ENCODE data around the gene NEO1.

The NEO1 gene

DNA sequence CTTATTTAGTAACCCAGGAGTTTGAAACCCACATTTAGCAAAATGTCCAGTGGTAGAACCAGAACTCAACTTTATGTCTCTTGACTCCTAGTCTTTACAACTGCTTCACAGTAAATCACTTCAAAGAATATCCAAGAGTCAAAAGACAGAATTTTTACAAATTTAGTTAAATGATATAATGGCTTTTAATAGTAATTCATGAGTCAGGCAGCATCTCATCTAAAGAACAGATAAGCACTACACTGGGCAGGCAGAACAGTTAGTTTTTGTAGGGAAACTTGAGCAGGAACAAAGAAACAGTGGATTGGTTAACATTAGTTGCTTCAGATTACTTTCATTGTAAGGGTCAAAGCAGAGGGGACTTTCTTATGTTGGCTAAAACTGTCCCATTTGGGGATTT is 120.2 kb downstream of the NEO1 start:
- Histone ChIP-seq H3K9me3 (ENCODE audit: low read length) (no peaks in the 10 kb centered on the region), H3K27me3 (ENCODE audit: insufficient read depth, low read length) (no peaks in the 10 kb centered on the region), H3K4me3 (ENCODE audit: low read depth, low read length, poor library complexity, severe bottlenecking) (no peak overlapping the region), H3F3A (ENCODE audit: insufficient read depth, low read length) (no peaks in the 10 kb centered on the region), H3K9me2 (ENCODE audit: low read depth, low read length) (no peaks in the 10 kb centered on the region), H3K36me3 (ENCODE audit: insufficient read depth, low read length) (no peaks in the 10 kb centered on the region), H3K27ac (ENCODE audit: low read depth, low read length, poor library complexity, severe bottlenecking) (no peak overlapping the region), H3K4me1 (ENCODE audit: insufficient read depth, low read length, severe bottlenecking) (no peaks in the 10 kb centered on the region), H3K4me2 (ENCODE audit: low read length) (no peak overlapping the region), H3K79me2 (ENCODE audit: insufficient read depth, low read length) (no peaks in the 10 kb centered on the region), H2AFZ (ENCODE audit: low read length) (no peak overlapping the region), H4K20me1 (ENCODE audit: insufficient read depth, low read length) (no peaks in the 10 kb centered on the region; the same call in 1 of the 2 replicates), H3K9ac (ENCODE audit: low read length) (no peak overlapping the region)
- TF ChIP-seq, protein P1, sequence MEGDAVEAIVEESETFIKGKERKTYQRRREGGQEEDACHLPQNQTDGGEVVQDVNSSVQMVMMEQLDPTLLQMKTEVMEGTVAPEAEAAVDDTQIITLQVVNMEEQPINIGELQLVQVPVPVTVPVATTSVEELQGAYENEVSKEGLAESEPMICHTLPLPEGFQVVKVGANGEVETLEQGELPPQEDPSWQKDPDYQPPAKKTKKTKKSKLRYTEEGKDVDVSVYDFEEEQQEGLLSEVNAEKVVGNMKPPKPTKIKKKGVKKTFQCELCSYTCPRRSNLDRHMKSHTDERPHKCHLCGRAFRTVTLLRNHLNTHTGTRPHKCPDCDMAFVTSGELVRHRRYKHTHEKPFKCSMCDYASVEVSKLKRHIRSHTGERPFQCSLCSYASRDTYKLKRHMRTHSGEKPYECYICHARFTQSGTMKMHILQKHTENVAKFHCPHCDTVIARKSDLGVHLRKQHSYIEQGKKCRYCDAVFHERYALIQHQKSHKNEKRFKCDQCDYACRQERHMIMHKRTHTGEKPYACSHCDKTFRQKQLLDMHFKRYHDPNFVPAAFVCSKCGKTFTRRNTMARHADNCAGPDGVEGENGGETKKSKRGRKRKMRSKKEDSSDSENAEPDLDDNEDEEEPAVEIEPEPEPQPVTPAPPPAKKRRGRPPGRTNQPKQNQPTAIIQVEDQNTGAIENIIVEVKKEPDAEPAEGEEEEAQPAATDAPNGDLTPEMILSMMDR (IDR thresholded peaks at IDR 0.05; ENCODE audit: low read length) = no peak
- no peak for TF ChIP-seq EZH2 (IDR thresholded peaks at IDR 0.05; ENCODE audit: borderline replicate concordance, low read length)

DNA sequence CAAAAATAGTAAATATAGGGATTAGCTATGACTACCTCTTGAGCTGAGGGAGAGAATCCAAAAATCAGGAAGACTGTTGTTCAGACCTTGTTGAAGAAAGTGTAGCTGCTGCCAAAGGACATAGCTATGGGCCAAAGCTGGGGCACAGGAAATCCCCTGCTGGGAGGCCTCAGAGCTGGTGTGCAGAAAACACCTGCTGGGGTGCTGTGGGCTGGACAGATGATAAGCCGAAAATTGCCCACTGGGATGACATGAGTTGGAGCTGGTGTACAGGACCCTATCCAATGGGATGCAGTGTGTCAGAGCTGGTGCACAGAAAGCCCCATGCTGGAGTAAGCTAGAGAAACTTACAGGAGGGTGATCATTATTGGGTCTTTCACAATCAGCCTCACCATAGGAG is 121.9 kb downstream of the NEO1 start:
- Histone ChIP-seq H3F3A (ENCODE audit: insufficient read depth, low read length) (no peaks in the 10 kb centered on the region), H3K4me3 (ENCODE audit: low read depth, low read length, poor library complexity, severe bottlenecking) (no peak overlapping the region), H3K27me3 (ENCODE audit: insufficient read depth, low read length) (no peaks in the 10 kb centered on the region), H2AFZ (ENCODE audit: low read length) (no peak overlapping the region), H4K20me1 (ENCODE audit: insufficient read depth, low read length) (no peaks in the 10 kb centered on the region; the same call in 1 of the 2 replicates), H3K4me2 (ENCODE audit: low read length) (no peak overlapping the region), H3K4me1 (ENCODE audit: insufficient read depth, low read length, severe bottlenecking) (no peaks in the 10 kb centered on the region), H3K27ac (ENCODE audit: low read depth, low read length, poor library complexity, severe bottlenecking) (no peak overlapping the region), H3K9me2 (ENCODE audit: low read depth, low read length) (no peaks in the 10 kb centered on the region), H3K9me3 (ENCODE audit: low read length) (no peaks in the 10 kb centered on the region), H3K36me3 (ENCODE audit: insufficient read depth, low read length) (no peaks in the 10 kb centered on the region), H3K9ac (ENCODE audit: low read length) (no peak overlapping the region), H3K79me2 (ENCODE audit: insufficient read depth, low read length) (no peaks in the 10 kb centered on the region)
- TF ChIP-seq, protein P1 (IDR thresholded peaks at IDR 0.05; ENCODE audit: low read length) = no peak
- TF ChIP-seq EZH2 (IDR thresholded peaks at IDR 0.05; ENCODE audit: borderline replicate concordance, low read length) = no peak

DNA sequence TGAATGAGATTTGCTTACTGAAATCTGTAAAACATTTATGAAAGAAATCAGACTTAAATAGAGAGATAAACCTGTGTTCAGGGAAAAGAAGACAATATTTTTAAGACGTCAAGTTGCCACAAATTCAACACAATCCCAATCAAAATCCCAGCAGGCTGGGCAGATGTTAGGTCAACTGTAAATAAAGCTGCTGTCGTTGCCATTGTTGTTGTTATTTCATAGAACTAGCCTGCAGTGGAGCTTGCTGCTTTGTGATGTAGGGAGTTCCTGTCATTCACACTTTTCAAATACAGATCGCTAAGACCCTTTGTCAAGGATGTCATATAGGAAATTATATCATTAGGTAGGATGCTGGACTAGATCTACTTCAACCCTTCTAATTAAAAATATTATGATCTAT is 123.1 kb downstream of the NEO1 start:
- Histone ChIP-seq H2AFZ (ENCODE audit: low read length) (no peak overlapping the region), H3K9ac (ENCODE audit: low read length) (no peak overlapping the region), H4K20me1 (ENCODE audit: insufficient read depth, low read length) (no peaks in the 10 kb centered on the region), H3K4me3 (ENCODE audit: low read depth, low read length, poor library complexity, severe bottlenecking) (no peak overlapping the region), H3K27ac (ENCODE audit: low read depth, low read length, poor library complexity, severe bottlenecking) (no peak overlapping the region), H3K27me3 (ENCODE audit: insufficient read depth, low read length) (no peaks in the 10 kb centered on the region), H3K4me2 (ENCODE audit: low read length) (no peak overlapping the region), H3K36me3 (ENCODE audit: insufficient read depth, low read length) (no peaks in the 10 kb centered on the region), H3K9me3 (ENCODE audit: low read length) (no peaks in the 10 kb centered on the region), H3K4me1 (ENCODE audit: insufficient read depth, low read length, severe bottlenecking) (no peaks in the 10 kb centered on the region), H3K79me2 (ENCODE audit: insufficient read depth, low read length) (no peaks in the 10 kb centered on the region), H3K9me2 (ENCODE audit: low read depth, low read length) (no peaks in the 10 kb centered on the region), H3F3A (ENCODE audit: insufficient read depth, low read length) (no peaks in the 10 kb centered on the region)
- TF ChIP-seq, protein P1 (IDR thresholded peaks at IDR 0.05; ENCODE audit: low read length) = no peak
- no peak for TF ChIP-seq EZH2 (IDR thresholded peaks at IDR 0.05; ENCODE audit: borderline replicate concordance, low read length)

Data from OCI-LY1 (cell line).